HG03571 (cell line): Measurements from ENCODE around the gene LOC101059915.
"Not testable (repeated sequence)": the region's sequence is repeated elsewhere in the genome, so short reads cannot be mapped to it uniquely, and the experiment has no call there.

Source experiments
- ATAC-seq: cut with Tn5 transposase; IDR thresholded peaks from one replicate; pipeline ENCODE4 v1.9.1; 2021; ENCODE audit not compliant: unreplicated experiment

LOC101059915 gene

GRCh38 chrX:71638409-71638808, 28.9 kb upstream of the LOC101059915 start:
- ATAC-seq = no peak

GRCh38 chrX:71640002-71640401, 27.3 kb upstream of the LOC101059915 start:
- no peak for ATAC-seq

- ATAC-seq = not testable (repeated sequence)
Observed at GRCh38 chrX:71644406-71644805, 22.9 kb upstream of the LOC101059915 start.

DNA sequence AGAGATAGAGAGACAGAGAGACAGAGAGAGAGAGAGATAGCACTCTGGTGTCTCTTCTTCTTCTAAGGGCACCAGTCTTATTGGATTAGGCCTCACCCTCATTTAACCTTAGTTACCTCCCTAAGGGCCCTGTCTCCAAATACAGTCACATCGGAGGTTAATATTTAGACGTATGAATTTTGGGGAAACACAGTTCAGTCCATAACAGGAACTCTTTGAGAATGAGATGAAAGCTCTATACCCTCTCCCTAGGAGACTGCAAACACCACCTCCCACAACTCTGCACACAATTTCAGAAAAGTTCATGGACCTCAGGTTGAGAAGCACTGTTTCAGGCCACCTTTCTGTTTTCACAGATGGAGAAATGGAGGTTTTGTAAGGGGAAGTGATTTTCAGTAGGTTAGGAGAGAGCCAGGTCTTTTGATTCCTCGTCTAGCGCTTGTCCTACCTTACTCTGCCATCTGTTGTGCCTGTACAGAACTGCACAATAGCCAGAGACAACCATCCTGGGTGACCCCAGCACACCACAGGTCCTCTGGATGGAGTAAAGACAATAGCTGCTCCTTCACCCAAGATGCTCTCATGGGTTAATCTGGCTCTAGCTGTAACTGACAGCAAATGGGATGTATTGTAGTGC, 16.9 kb upstream of the LOC101059915 start:
- peak; percentile 72 for ATAC-seq

DNA sequence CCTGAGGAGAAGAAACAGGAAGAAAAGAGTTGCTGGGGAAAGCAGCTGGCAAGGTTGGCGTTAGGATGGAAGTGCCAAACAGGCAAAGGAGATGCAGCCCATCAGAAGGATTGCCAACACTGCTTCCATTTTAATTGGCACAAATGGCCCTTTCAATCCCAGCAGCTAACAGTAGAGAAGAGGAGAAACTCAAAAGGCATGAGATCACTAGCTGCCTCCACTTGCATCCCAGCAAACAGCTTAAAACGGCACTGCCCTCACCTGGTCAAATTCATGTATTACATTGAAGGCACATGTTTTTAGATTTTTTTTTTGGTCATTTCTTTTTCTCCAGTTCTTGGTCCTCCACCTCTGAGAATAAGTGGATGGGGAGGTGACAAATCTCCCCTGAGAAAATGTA, 14.9 kb upstream of the LOC101059915 start:
- no peak for ATAC-seq

GRCh38 chrX:71653344-71653743, 14.0 kb upstream of the LOC101059915 start:
- no peak for ATAC-seq

DNA sequence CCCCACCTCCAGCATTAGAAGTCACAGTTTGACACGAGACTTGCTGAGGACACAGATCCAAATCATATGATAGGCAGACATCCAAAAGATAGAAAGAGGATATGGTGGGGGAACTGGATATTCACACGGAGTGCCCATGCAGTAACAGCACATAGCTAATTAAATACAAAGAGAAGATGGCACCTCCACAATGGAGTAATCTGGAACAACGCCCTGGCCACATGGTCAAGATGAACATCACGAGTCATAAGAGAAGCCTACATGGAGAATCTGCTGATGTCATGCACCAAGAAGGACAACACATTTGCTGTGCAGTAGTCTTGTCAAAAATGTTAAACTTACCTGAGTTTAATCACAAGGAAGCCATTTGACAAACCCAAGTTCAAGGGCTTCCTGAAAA, 10.1 kb upstream of the LOC101059915 start:
- ATAC-seq = no peak

DNA sequence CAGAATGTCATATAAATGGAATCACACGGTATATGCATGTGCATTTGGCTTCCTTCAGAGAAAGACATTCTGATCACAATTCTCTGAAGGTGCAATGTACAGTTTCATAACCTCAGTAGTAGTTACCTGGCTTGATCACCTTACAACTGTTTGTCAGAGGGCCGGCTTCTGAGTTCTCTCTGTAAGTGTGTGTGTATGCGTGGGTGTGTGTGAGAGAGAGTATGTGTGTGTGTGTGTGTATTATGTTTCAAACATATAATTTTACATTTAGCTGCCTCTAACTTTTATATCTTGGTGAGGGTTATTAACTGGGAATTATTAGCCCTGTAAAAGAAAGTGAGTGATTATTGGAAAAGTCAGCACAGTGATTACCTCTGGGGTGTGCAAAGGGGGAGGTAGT, 8.0 kb upstream of the LOC101059915 start:
- ATAC-seq = no peak

DNA sequence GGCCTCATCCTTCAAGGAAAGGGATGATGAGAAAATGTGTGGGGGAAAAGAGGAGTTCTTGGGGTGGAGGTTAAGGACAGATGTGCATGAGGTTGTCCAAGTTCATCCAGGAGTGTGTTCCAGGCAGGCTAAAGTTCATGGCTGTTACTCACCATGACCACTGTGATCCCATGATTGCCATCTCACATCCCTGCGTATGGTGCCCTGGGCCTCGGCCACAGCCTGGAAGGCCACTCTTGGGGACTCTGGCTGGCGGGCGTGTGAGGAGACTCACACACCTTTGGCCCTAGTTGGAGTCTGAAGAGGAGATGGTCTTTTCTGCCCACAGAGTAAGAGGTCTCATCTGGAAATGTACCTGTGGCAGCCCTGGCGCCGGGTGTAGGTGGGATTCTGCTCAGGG, 7.4 kb upstream of the LOC101059915 start:
- no peak for ATAC-seq

DNA sequence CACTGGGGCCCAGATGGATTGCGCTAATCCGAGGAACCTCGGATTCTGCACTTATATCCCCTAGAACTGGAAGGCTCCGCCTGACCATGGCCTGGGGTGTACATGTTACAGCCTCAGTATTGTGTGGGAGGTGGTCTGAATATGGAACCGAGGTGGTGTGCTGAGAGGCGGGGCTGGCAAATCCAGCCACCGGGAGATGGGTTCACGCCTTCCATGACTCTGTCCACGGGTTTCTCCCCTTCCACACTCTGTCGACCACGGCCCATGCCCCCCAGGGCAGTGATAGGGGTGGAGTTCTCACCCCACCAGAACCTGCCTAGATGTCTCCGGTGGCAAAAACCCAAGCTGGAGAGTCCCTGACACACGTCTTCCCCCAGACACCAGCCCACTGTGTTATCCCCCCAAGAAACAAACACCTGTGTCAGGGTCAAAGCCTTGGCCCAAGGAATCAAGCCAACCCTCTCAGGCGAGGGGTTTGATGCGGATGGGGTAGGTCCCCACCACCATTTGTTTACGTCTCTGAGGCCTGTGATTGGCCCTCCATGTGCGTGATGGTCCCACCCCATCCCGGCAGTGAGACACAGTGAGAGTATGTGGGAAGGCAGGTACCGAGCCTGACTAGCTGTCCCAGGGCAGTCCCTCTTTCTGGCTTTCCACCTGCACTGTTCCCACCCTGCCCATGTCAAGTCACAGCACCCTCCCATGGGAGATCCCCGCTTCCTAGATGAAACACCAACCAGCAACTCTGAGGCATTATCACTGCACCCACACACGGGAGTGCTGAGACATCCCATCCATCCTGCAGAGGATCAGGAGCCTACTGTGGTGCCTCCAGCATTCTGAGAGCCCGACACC, 6.6 kb upstream of the LOC101059915 start:
- ATAC-seq = no peak

DNA sequence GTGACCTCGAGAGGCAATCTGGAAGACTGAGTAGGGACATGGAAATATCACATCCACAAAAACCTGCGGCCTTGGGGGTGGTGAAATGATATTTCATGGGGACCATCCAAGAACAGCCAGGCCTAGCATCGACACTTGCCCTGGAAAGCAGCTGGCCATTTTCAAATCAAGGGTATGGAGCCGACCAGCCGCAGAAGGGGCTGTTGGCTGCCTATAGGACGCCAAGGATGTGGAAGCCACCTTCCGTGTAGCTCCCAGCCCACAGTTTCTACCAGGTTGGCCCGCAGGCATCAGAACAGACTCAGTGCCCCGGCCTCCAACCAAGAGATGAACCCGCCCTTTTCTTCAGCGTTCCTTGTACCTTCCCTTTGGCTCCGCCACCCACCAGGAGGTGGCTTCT, 5.4 kb upstream of the LOC101059915 start:
- ATAC-seq = no peak

GRCh38 chrX:71662654-71663053, 4.7 kb upstream of the LOC101059915 start:
- not testable (repeated sequence) for ATAC-seq

DNA sequence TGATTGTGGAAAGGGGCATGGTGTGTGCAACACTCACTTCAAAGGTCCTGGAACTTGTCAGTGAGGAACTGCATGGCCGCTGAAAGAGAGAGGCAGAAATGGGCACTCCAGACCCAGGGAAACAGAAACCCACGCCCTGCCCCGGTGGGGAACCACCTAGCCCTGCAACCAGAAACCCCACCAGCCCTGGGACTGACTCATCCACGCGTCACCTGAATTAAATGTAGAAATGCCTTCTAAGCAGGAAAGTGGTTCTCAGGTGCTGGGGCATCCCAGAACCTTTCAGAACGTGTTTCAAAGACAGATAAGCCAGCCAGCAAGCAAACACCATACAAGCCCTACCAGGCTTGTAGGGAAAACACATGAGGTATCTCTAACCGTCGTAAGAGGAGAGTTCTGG, 4.1 kb upstream of the LOC101059915 start:
- not testable (repeated sequence) for ATAC-seq

DNA sequence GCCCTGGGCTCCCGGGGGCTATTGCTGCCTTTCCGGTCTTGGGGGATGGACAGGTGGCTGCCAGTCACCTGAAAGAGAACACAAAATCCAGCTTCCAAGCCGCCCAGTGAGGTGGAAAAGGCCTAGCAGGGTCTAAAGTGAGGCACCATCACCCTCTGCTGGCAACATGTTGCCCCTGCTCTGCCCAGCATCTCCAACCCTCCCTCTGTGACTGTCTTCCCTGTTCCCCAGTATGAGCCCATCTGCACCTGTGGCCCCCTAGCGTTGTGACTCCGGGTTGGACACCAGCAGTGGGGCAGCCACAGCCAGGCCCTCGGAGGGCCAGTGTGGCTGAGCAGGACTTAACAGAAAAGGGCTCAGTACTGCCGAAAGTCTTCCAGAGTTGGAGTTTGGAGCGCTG, 3.1 kb upstream of the LOC101059915 start:
- not testable (repeated sequence) for ATAC-seq

DNA sequence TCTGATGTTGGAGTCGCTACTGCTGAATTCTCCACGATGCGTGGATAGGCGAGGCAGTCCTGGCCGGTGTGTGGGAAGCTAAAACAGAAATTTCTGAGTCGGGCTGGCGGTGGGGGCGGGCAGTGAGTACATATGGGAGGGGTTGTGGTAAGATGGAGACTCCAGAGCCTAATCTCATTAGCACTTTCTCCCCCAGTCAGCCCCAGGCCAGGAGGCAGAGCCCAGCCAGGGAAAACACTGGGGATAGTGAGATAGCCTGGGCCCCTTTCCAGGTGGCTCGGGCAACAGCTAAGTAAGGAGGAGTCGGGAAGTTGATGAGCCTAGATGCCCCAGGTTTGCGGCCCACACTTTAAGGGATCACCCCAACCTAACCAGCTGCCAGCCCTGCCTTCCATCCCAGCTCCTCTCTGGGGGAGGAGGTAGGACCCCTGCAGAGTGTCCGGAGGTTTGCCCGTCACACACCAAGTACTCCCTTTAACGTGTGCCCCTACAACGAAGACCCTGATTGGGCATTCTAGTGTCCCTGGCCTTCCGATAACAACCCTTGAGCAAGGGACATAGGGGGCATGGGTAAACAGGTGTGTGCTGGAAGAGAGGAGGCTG, 2.4 kb upstream of the LOC101059915 start:
- no peak for ATAC-seq

DNA sequence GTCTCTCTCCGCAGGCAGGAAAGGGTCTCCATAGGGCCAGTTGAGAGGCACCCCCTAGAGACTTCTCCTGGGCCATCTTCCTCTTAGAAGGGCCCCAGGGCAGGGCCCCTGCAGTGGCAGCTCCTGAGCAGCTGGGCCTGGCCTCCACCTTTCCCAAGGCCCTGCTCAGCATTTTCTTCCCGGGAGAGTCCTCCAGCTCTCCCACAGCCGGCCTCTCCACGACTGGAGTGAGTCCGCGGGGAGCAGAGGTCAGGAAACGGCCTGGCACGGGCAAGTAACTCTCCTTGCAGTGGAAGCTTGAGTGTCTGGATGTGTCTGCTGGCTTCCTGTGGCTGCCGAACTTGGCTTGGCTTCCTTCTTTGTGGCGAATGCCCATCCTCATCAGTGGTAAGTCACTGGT, 1.6 kb upstream of the LOC101059915 start:
- no peak for ATAC-seq

DNA sequence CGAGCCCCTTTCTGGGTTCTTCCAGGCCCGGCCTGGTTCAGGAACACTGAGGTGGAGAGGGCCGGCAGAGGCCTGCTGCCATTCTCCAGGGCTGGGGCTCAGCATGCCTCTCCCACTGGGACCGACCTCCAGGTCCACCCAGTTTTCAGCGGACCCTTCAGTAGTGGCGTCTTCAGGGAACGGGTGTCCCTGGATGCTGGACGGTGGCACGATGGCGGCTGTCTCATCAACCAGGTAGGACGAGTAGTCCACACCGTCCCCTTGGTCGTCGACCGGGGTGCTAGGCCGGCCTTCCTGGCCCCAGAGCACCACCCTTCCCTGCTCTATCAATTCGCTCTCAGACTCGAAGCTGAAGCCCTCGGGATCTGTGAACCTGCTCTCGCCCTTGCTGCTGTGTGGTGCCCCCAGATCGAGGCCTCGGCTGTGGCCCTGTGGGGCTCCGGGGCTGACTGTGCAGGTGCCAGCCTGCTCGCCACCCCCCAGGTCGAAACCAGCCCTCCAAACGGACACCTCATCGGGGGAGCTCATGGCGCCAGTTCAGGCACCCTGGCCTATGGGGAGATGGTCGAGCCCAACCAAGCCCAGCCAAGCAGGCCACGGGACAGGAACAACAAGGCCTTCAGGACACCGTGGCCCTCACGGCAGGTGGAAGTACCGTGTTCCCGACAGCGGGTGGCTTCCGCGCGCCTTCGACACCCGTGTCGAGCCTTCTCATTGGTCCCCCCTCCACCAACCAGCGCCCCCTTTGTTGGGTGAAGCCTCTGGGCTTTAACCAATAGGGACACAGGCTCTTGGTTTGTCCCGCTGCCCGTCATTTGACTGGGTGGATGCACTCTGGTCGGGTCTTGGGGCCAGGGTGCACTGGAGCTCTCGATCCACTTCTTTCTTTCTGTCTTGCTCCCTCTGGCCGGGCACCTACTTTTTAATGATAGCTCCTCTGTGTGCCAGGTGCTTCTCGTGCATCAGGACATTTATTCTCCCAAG, 814 bp upstream of the LOC101059915 start:
- no peak for ATAC-seq

GRCh38 chrX:71668248-71668595, 876 bp downstream of the LOC101059915 start:
- no peak for ATAC-seq

DNA sequence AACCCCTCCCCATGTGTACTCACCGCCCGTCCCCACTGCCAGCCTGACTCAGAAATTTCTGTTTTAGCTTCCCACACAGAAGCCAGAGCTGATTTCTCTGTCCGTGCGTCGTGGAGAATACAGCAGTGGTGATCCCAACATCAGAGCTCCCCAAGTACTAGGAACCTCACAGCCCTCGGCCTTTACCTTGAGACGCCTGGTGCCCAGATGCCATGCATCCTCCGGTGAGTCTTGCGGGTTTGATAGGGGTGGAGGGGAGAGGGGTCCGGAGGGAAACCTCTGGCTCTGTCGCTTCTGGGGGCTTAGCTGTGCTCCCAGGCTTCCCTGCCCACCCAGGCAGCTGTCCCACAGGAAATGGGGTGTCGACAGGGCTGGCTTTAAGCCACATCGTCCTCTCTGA, 2.1 kb downstream of the LOC101059915 start:
- no peak for ATAC-seq

DNA sequence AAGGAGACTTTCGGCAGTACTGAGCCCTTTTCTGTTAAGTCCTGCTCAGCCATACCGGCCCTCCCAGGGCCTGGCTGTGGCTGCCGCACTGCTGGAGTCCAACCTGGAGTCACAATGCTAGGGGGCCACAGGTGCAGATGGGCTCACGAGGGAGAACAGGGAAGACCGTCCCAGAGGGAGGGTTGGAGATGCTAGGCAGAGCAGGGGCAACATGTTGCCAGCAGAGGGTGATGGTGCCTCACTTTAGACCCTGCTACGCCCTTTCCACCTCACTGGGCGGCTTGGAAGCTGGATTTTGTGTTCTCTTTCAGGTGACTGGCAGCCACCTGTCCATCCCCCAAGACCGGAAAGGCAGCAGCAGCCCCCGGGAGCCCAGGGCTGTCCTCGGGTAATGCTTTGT, 2.6 kb downstream of the LOC101059915 start:
- ATAC-seq = not testable (repeated sequence)
